Measurements from ENCODE around the gene COX4I1.
"Not testable (repeated sequence)": the region's sequence is repeated elsewhere in the genome, so short reads cannot be mapped to it uniquely, and the experiment has no call there.

COX4I1 gene

GRCh38 chr16:85805442-85806045 lies 6.0 kb downstream of the COX4I1 start:
- no peak for DNase-seq

- DNase-seq = no peak
Measured at GRCh38 chr16:85806539-85806938, 7.0 kb downstream of the COX4I1 start.

- DNase-seq = not testable (repeated sequence)
Measured at GRCh38 chr16:85807340-85807739, 7.8 kb downstream of the COX4I1 start.

GRCh38 chr16:85808104-85808503 lies 8.6 kb downstream of the COX4I1 start:
- not testable (repeated sequence) for DNase-seq

GRCh38 chr16:85808926-85809325 lies 9.4 kb downstream of the COX4I1 start:
- DNase-seq = no peak

GRCh38 chr16:85809645-85810044 lies 10.2 kb downstream of the COX4I1 start:
- DNase-seq = no peak

GRCh38 chr16:85810097-85810741 lies 10.7 kb downstream of the COX4I1 start:
- no peak for DNase-seq

GRCh38 chr16:85810742-85811115 lies 11.2 kb downstream of the COX4I1 start:
- no peak for DNase-seq

GRCh38 chr16:85812031-85812807 lies 12.7 kb downstream of the COX4I1 start:
- DNase-seq = no peak

- DNase-seq = no peak
Measured at GRCh38 chr16:85812811-85813700, 13.6 kb downstream of the COX4I1 start.

GRCh38 chr16:85816159-85816558 lies 16.7 kb downstream of the COX4I1 start:
- DNase-seq = no peak

GRCh38 chr16:85817195-85817594 lies 17.7 kb downstream of the COX4I1 start:
- not testable (repeated sequence) for DNase-seq

- peak; percentile 82 to 84 for DNase-seq
Measured at GRCh38 chr16:85819245-85819644, 19.8 kb downstream of the COX4I1 start.

GRCh38 chr16:85819771-85820170 lies 20.3 kb downstream of the COX4I1 start:
- no peak for DNase-seq

- DNase-seq = no peak
Measured at GRCh38 chr16:85820604-85821372, 21.3 kb downstream of the COX4I1 start.

GRCh38 chr16:85821390-85822135 lies 22.1 kb downstream of the COX4I1 start:
- DNase-seq = peak; percentile 78 to 79

GRCh38 chr16:85822145-85822544 lies 22.6 kb downstream of the COX4I1 start:
- no peak for DNase-seq

- DNase-seq = no peak
Measured at GRCh38 chr16:85823328-85823920, 23.9 kb downstream of the COX4I1 start.

- no peak for DNase-seq
Measured at GRCh38 chr16:85824161-85825135, 25.0 kb downstream of the COX4I1 start.

- DNase-seq = no peak
Measured at GRCh38 chr16:85825326-85825725, 25.8 kb downstream of the COX4I1 start.

Measured in CD4-positive, alpha-beta T cell treated with Interferon alpha-2 for 1 hour (primary cell).